A549 (cell line): ENCODE data around the gene TGFBI. TPM values are rescaled to one million over a fixed set of nuclear protein-coding genes. Genes with fewer than 3 reads are reported as not detected.

ENCODE experiments used
- ATAC-seq, 2 experiments: fragments of 200-7000 bp in 1 of 2; fragments of >200 bp in 1 of 2; cut with Nextera tagmentation in 1 of 2; cut with Tn5 transposase in 1 of 2; 3 replicates each; pipeline versions ENCODE4 v1.8.0 to v1.9.1; 2018 to 2020; ENCODE audit warnings: mild to moderate bottlenecking in 1 of 2, moderate library complexity in 1 of 2
- CTCF ChIA-PET: fragments of 300-600 bp; sonication (Branson Sonifier 250); formaldehyde crosslinking; extraction: SDS; loops from one replicate; lab custom pipeline; 2021; ENCODE audit warnings: antibody characterized with exemption, inconsistent platforms; lab: Yijun Ruan, JAX
- POLR2A ChIA-PET: fragments of 350-600 bp; formaldehyde crosslinking; extraction: SDS; loops from one replicate; lab custom pipeline; 2021; ENCODE audit warnings: antibody characterized with exemption, inconsistent platforms; lab: Yijun Ruan, JAX
- DNase-seq, 2 experiments: peaks; one replicate each; pipeline versions ENCODE4 v3.0.0 to v3.0.0-alpha.2; 2011 to 2016; ENCODE audit warnings: low read depth in 1 of 2, low spot score in 1 of 2
- FAIRE-seq: peaks from 2 replicates; lab custom pipeline; 2011; peaks lifted over from hg19 to GRCh38; lab: Jason Lieb, UNC
- H3K27ac ChIP-seq, 2 experiments: fragments of >200 bp; sonication (Bioruptor Twin); formaldehyde crosslinking; 3 replicates each; pipeline ENCODE4 v1.5.1; 2016 to 2017
- H3K4me1 ChIP-seq: fragments of >200 bp; sonication (Bioruptor Twin); formaldehyde crosslinking; 3 replicates; pipeline ENCODE4 v1.6.1; 2016
- H3K4me2 ChIP-seq: fragments of >200 bp; sonication (Bioruptor Twin); formaldehyde crosslinking; 3 replicates; pipeline ENCODE4 v1.6.1; 2016
- H3K4me3 ChIP-seq: fragments of >200 bp; sonication (Bioruptor Twin); formaldehyde crosslinking; 3 replicates; pipeline ENCODE4 v1.5.1; 2016
- H3K9me3 ChIP-seq: fragments of >200 bp; sonication (Bioruptor Twin); formaldehyde crosslinking; 3 replicates; pipeline ENCODE4 v1.6.1; 2016
- ATOH8 ChIP-seq: fragments of 250-450 bp; sonication (Bioruptor Pico); IDR thresholded peaks from 2 replicates; pipeline ENCODE4 v1.5.0; 2020; ENCODE audit warnings: low read depth, mild to moderate bottlenecking, moderate library complexity
- BHLHE40 ChIP-seq: IDR thresholded peaks from 2 replicates; pipeline ENCODE4 v1.6.1; 2012; ENCODE audit warnings: low read depth, low read length, inconsistent platforms
- CBX8 ChIP-seq: fragments of 200-600 bp; sonication (generic); IDR thresholded peaks from 2 replicates; pipeline ENCODE4 v1.6.1; 2016
- CHD4 ChIP-seq: fragments of 200-600 bp; sonication (generic); IDR thresholded peaks from 2 replicates; pipeline ENCODE4 v1.6.1; 2016; ENCODE audit warnings: antibody characterized with exemption, mild to moderate bottlenecking, borderline replicate concordance
- EHF ChIP-seq: fragments of 250-450 bp; sonication (Bioruptor Pico); IDR thresholded peaks from 2 replicates; pipeline ENCODE4 v1.5.0; 2020; ENCODE audit warnings: mild to moderate bottlenecking
- ELK1 ChIP-seq: fragments of 150-350 bp; IDR thresholded peaks from 2 replicates; pipeline ENCODE4 v1.6.1; 2014; ENCODE audit warnings: low read depth, mild to moderate bottlenecking, low read length
- EP300 ChIP-seq, 2 experiments: fragments of >200 bp; sonication (Bioruptor Twin); formaldehyde crosslinking; IDR thresholded peaks; 2 replicates in 1 of 2; 3 replicates in 1 of 2; pipeline ENCODE4 v1.6.1; 2016 to 2017
- FOSB ChIP-seq: fragments of 250-450 bp; sonication (Bioruptor Pico); IDR thresholded peaks from 2 replicates; pipeline ENCODE4 v1.5.0; 2020; ENCODE audit warnings: mild to moderate bottlenecking, moderate library complexity
- FOSL2 ChIP-seq, 2 experiments: fragments of 450-650 bp in 1 of 2; fragments of >200 bp in 1 of 2; sonication (Bioruptor Twin) in 1 of 2; formaldehyde crosslinking; IDR thresholded peaks; 2 replicates each; pipeline versions ENCODE4 v1.5.0 to v1.6.1; 2016 to 2020; ENCODE audit warnings: mild to moderate bottlenecking in 1 of 2, moderate library complexity in 1 of 2
- FOXS1 ChIP-seq: fragments of 250-450 bp; sonication (Bioruptor Pico); IDR thresholded peaks from 2 replicates; pipeline ENCODE4 v1.5.0; 2020; ENCODE audit warnings: mild to moderate bottlenecking, moderate library complexity
- GATA3 ChIP-seq: IDR thresholded peaks from 2 replicates; pipeline ENCODE4 v1.6.1; 2012; ENCODE audit warnings: borderline replicate concordance
- HEYL ChIP-seq: fragments of 250-450 bp; sonication (Bioruptor Pico); IDR thresholded peaks from 2 replicates; pipeline ENCODE4 v1.8.0; 2021; ENCODE audit warnings: mild to moderate bottlenecking, moderate library complexity
- HOXA7 ChIP-seq: fragments of 250-450 bp; sonication (Bioruptor Pico); IDR thresholded peaks from 2 replicates; pipeline ENCODE4 v1.5.0; 2020; ENCODE audit warnings: mild to moderate bottlenecking, moderate library complexity
- HOXB5 ChIP-seq: fragments of 250-450 bp; sonication (Bioruptor Pico); IDR thresholded peaks from 2 replicates; pipeline ENCODE4 v1.5.0; 2020; ENCODE audit warnings: mild to moderate bottlenecking, moderate library complexity
- MAX ChIP-seq: IDR thresholded peaks from 2 replicates; pipeline ENCODE4 v1.6.1; 2012
- MYC ChIP-seq: IDR thresholded peaks from 2 replicates; pipeline ENCODE4 v1.6.1; 2012; ENCODE audit warnings: mild to moderate bottlenecking, inconsistent platforms, low read length, improper control_type of control experiment, borderline replicate concordance
- NR3C1 ChIP-seq: fragments of >200 bp; sonication (Bioruptor Twin); formaldehyde crosslinking; IDR thresholded peaks from 3 replicates; pipeline ENCODE4 v1.6.1; 2017
- PHF8 ChIP-seq: fragments of 200-600 bp; sonication (generic); IDR thresholded peaks from 2 replicates; pipeline ENCODE4 v1.6.1; 2016; ENCODE audit warnings: low read depth, mild to moderate bottlenecking, antibody characterized with exemption, moderate library complexity, borderline replicate concordance
- POLR2A ChIP-seq: IDR thresholded peaks from 2 replicates; pipeline ENCODE4 v1.6.1; 2012; ENCODE audit warnings: mild to moderate bottlenecking, low read length
- REST ChIP-seq: fragments of 200-600 bp; sonication (generic); IDR thresholded peaks from 2 replicates; pipeline ENCODE4 v1.6.1; 2016; ENCODE audit warnings: antibody characterized with exemption, mild to moderate bottlenecking, moderate library complexity
- RNF2 ChIP-seq: fragments of 200-600 bp; sonication (generic); IDR thresholded peaks from 2 replicates; pipeline ENCODE4 v1.6.1; 2016; ENCODE audit warnings: low read depth, mild to moderate bottlenecking, antibody characterized with exemption, moderate library complexity, borderline replicate concordance
- SREBF2 ChIP-seq: fragments of 450-650 bp; IDR thresholded peaks from 2 replicates; pipeline ENCODE4 v1.6.1; 2014; ENCODE audit warnings: mild to moderate bottlenecking, moderate library complexity
- TP53 ChIP-seq: fragments of 250-450 bp; sonication (Bioruptor Pico); IDR thresholded peaks from 2 replicates; pipeline ENCODE4 v1.5.0; 2021; ENCODE audit warnings: mild to moderate bottlenecking, moderate library complexity
- ZNF302 ChIP-seq: fragments of 250-450 bp; sonication (Bioruptor Pico); IDR thresholded peaks from 2 replicates; pipeline ENCODE4 v1.9.0; 2021; ENCODE audit warnings: inconsistent platforms, mild to moderate bottlenecking, moderate library complexity
- ZSCAN20 ChIP-seq: fragments of 250-450 bp; sonication (Bioruptor Pico); IDR thresholded peaks from 2 replicates; pipeline ENCODE4 v1.8.0; 2022; ENCODE audit warnings: mild to moderate bottlenecking, moderate library complexity
- WGBS: methylation state at CpG from one replicate; pipeline ENCODE4 v1.1.6; 2017; ENCODE audit errors: missing lambda C conversion rate; 5-methylcytosine and 5-hydroxymethylcytosine counted together
- polyA plus RNA-seq, 4 experiments: library from polyadenylated mRNA; depleted of rRNA in 3 of 4; stranded (reverse); fragments of >200 nt; fragmentation: RNase III in 1 of 4; extraction: RNeasy Plus Mini Kit Qiagen cat#74134 plus additional on column Dnase treatment in 1 of 4; gene quantifications; 2 replicates in 3 of 4; 3 replicates in 1 of 4; pipeline ENCODE4 v1.2.3, GENCODE V29; 2011 to 2017

Gene TGFBI
- polyA plus RNA-seq, 2 of the 4 experiments (the other 2 are of a cell fraction) = 1,135 to 1,859 TPM

GRCh38 chr5:136018814-136019783 is 9.7 kb upstream of the TGFBI start:
- WGBS = 60% methylated on average over 11 of the region's 11 CpGs
- FAIRE-seq (peak; percentile 89), ATAC-seq (peak in 1 of 2 experiments; percentile 8; a peak in 2 of 6 replicates), DNase-seq (peak in 1 of 2 experiments; percentile 80)
- ChIA-PET CTCF (interaction anchor here (0.6 to 6.1 kb wide), 12 partner anchors 8 to 74 kb away, joined by 3 to 50 read pairs (median 4); no protein-coding TSS in a partner anchor), POLR2A (interaction anchor here (2.3 to 5.5 kb wide), 2 partner anchors 9 to 13 kb away, joined by 8 to 39 read pairs; partner anchors contain the start of gene TGFBI)
- peaks cover 71% of the 10 kb centered on the region for H3K4me1 ChIP-seq
- H3K9me3 ChIP-seq = peaks cover 19% of the 10 kb centered on the region
- H3K4me3 ChIP-seq = no peak overlapping the region
- H3K27ac ChIP-seq = peak overlapping the region; percentile 96 to 97
- peak overlapping the region; percentile 60 for H3K4me2 ChIP-seq
- 0 out of 2 replicates have a peak, but pooled peaks have one; percentile 13 for TF ChIP-seq HOXA7 (CRISPR knock-in tag)
- TF ChIP-seq MAX = peak; percentile 78; the same call in 1 of the 2 replicates
- no peak for TF ChIP-seq MYC
- TF ChIP-seq ZNF302 (CRISPR knock-in tag) = no peak
- TF ChIP-seq TP53 (CRISPR knock-in tag) = no peak
- TF ChIP-seq NR3C1 = no peak
- no peak for TF ChIP-seq ZSCAN20 (CRISPR knock-in tag)
- no peak for TF ChIP-seq POLR2A
- TF ChIP-seq HOXB5 (CRISPR knock-in tag) = peak; percentile 37; the same call in 1 of the 2 replicates
- TF ChIP-seq ATOH8 (CRISPR knock-in tag) = peak; percentile 78; the same call in 1 of the 2 replicates
- no peak for TF ChIP-seq BHLHE40
- no peak for TF ChIP-seq PHF8
- no peak for TF ChIP-seq FOSL2 (IDR thresholded peaks at IDR 0.05)
- 0 out of 2 replicates have a peak, but pooled peaks have one; percentile 1 for TF ChIP-seq FOSL2 (CRISPR knock-in tag; IDR thresholded peaks at IDR 0.05)
- TF ChIP-seq EHF (CRISPR knock-in tag) = 0 out of 2 replicates have a peak, but pooled peaks have one; percentile 13
- no peak for TF ChIP-seq CBX8
- no peak for TF ChIP-seq FOXS1 (CRISPR knock-in tag)
- TF ChIP-seq GATA3 = peak; percentile 25; the same call in 1 of the 2 replicates
- no peak for TF ChIP-seq HEYL (CRISPR knock-in tag)
- no peak for TF ChIP-seq FOSB (CRISPR knock-in tag)
- TF ChIP-seq SREBF2 = no peak
- no peak for TF ChIP-seq EP300 (IDR thresholded peaks at IDR 0.05)
- no peak for TF ChIP-seq CHD4
- no peak for TF ChIP-seq ELK1
- TF ChIP-seq RNF2 = no peak
- no peak for TF ChIP-seq REST
